HG03095 (cell line): ENCODE data around the gene FSIP1.
"Not testable (repeated sequence)": the region's sequence is repeated elsewhere in the genome, so short reads cannot be mapped to it uniquely, and the experiment has no call there.

ENCODE experiments used
- ATAC-seq: cut with Tn5 transposase; IDR thresholded peaks from one replicate; pipeline ENCODE4 v1.9.1; 2021; ENCODE audit warnings: moderate library complexity; ENCODE audit not compliant: unreplicated experiment

The FSIP1 gene

GRCh38 chr15:39782441-39783138 is at the start of gene FSIP1:
Gene FSIP1, minus strand, starts transcription at chr15:39782841. Its CDS starts 6,317 bp downstream, at chr15:39776524.
- ATAC-seq: peak; percentile 96

GRCh38 chr15:39830166-39830565 is 47.5 kb upstream of the FSIP1 start:
- ATAC-seq: no peak

- ATAC-seq: no peak
Measured at GRCh38 chr15:39828374-39828931, 45.8 kb upstream of the FSIP1 start.

GRCh38 chr15:39826975-39827374 is 44.3 kb upstream of the FSIP1 start:
- no peak for ATAC-seq

GRCh38 chr15:39823634-39824033 is 41.0 kb upstream of the FSIP1 start:
- no peak for ATAC-seq

GRCh38 chr15:39820050-39820602 is 37.5 kb upstream of the FSIP1 start:
- no peak for ATAC-seq

- no peak for ATAC-seq
Measured at GRCh38 chr15:39819533-39819932, 36.9 kb upstream of the FSIP1 start.

- no peak for ATAC-seq
Measured at GRCh38 chr15:39817892-39818291, 35.3 kb upstream of the FSIP1 start.

GRCh38 chr15:39814489-39814888 is 31.8 kb upstream of the FSIP1 start:
- ATAC-seq: no peak

- not testable (repeated sequence) for ATAC-seq
Measured at GRCh38 chr15:39812651-39813050, 30.0 kb upstream of the FSIP1 start.

- ATAC-seq: no peak
Measured at GRCh38 chr15:39808909-39809308, 26.3 kb upstream of the FSIP1 start.

GRCh38 chr15:39807791-39808190 is 25.1 kb upstream of the FSIP1 start:
- no peak for ATAC-seq

- ATAC-seq: no peak
Measured at GRCh38 chr15:39804026-39804425, 21.4 kb upstream of the FSIP1 start.

- no peak for ATAC-seq
Measured at GRCh38 chr15:39803016-39803415, 20.4 kb upstream of the FSIP1 start.

GRCh38 chr15:39801641-39802309 is 19.1 kb upstream of the FSIP1 start:
- peak; percentile 64 for ATAC-seq

- ATAC-seq: no peak
Measured at GRCh38 chr15:39799552-39800011, 16.9 kb upstream of the FSIP1 start.

- no peak for ATAC-seq
Measured at GRCh38 chr15:39798382-39798781, 15.7 kb upstream of the FSIP1 start.

GRCh38 chr15:39797407-39797806 is 14.8 kb upstream of the FSIP1 start:
- ATAC-seq: no peak

- ATAC-seq: no peak
Measured at GRCh38 chr15:39796601-39797000, 14.0 kb upstream of the FSIP1 start.

- no peak for ATAC-seq
Measured at GRCh38 chr15:39795486-39795885, 12.8 kb upstream of the FSIP1 start.

GRCh38 chr15:39794954-39795353 is 12.3 kb upstream of the FSIP1 start:
- ATAC-seq: no peak

- no peak for ATAC-seq
Measured at GRCh38 chr15:39793923-39794322, 11.3 kb upstream of the FSIP1 start.
